Lung (tissue), 12 donors: ENCODE data around the gene SRR. TPM values are rescaled to one million over a fixed set of nuclear protein-coding genes. Genes with fewer than 3 reads are reported as not detected.

Experiments used
- ATAC-seq: fragments of 200-7000 bp; cut with Tn5 transposase; one replicate; pipeline ENCODE4 v1.9.1; 2020; ENCODE audit warnings: moderate number of reproducible peaks; ENCODE audit not compliant: insufficient read depth, low FRiP score
- DNase-seq, 3 donors: peaks; one replicate each; pipeline ENCODE4 v3.0.0-alpha.2; 2013 to 2017
- H3K27ac ChIP-seq, 2 donors: one replicate each; pipeline ENCODE4 v1.5.1; 2013; ENCODE audit warnings: mild to moderate bottlenecking in 2 of 2, moderate library complexity in 2 of 2, control low read depth in 1 of 2, inconsistent platforms in 1 of 2, low read depth in 1 of 2, low read length in 1 of 2
- H3K27me3 ChIP-seq, 3 donors: one replicate each; pipeline ENCODE4 v1.5.1; 2013; ENCODE audit warnings: low read length in 2 of 3; ENCODE audit not compliant: control insufficient read depth in 3 of 3, insufficient read depth in 3 of 3
- H3K36me3 ChIP-seq, 4 donors: one replicate each; pipeline ENCODE4 v1.5.1; 2013; ENCODE audit warnings: low read length in 4 of 4, mild to moderate bottlenecking in 1 of 4, moderate library complexity in 1 of 4; ENCODE audit not compliant: control insufficient read depth in 4 of 4, insufficient read depth in 4 of 4
- H3K4me1 ChIP-seq, 5 donors: one replicate each; pipeline ENCODE4 v1.5.1; 2013; ENCODE audit warnings: low read length in 5 of 5, mild to moderate bottlenecking in 2 of 5, moderate library complexity in 1 of 5; ENCODE audit not compliant: control insufficient read depth in 5 of 5, insufficient read depth in 5 of 5
- H3K4me3 ChIP-seq: one replicate; pipeline ENCODE4 v1.5.1; 2013; ENCODE audit warnings: mild to moderate bottlenecking, control low read depth, moderate library complexity
- H3K9ac ChIP-seq, 2 donors: one replicate each; pipeline ENCODE4 v1.5.1; 2013; ENCODE audit warnings: low read length in 2 of 2, control low read depth in 1 of 2; ENCODE audit not compliant: insufficient read depth in 1 of 2
- H3K9me3 ChIP-seq, 4 donors: one replicate each; pipeline ENCODE4 v1.5.1; 2013; ENCODE audit warnings: low read length in 3 of 4, mild to moderate bottlenecking in 1 of 4, moderate library complexity in 1 of 4; ENCODE audit not compliant: control insufficient read depth in 4 of 4, insufficient read depth in 3 of 4
- WGBS, 2 donors: extraction: QIAGEN DNeasy Blood & Tissue Kit; methylation state at CpG; one replicate each; pipeline ENCODE4 v1.1.7; 2013; 5-methylcytosine and 5-hydroxymethylcytosine counted together
- polyA plus RNA-seq, 2 donors: library from polyadenylated mRNA; stranded (reverse); fragments of 200-250 nt; gene quantifications; one replicate each; pipeline ENCODE4 v1.2.1, GENCODE V29; 2013
- total RNA-seq, 2 donors: library from RNA; depleted of rRNA in 1 of 2; stranded (reverse); fragments of >200 nt in 1 of 2; gene quantifications; one replicate each; pipeline ENCODE4 v1.2.1, GENCODE V29; 2014 to 2021
- TF ChIP-seq, protein P1 (sequence below): IDR thresholded peaks from 2 replicates; pipeline ENCODE4 v1.5.1; 2012; ENCODE audit warnings: mild to moderate bottlenecking; ENCODE audit errors: control extremely low read depth, extremely low read depth
- donor health status: control.
- donor health status: control.
- donor health status: Bipolar disorder and iron deficiency.
- donor health status: healthy.
- donor health status: DM: yes; HTN: yes; CAD: no.

Gene SRR
- total and polyA plus RNA-seq, 4 donors = 5.0 to 17.3 (median 7.8) TPM

DNA sequence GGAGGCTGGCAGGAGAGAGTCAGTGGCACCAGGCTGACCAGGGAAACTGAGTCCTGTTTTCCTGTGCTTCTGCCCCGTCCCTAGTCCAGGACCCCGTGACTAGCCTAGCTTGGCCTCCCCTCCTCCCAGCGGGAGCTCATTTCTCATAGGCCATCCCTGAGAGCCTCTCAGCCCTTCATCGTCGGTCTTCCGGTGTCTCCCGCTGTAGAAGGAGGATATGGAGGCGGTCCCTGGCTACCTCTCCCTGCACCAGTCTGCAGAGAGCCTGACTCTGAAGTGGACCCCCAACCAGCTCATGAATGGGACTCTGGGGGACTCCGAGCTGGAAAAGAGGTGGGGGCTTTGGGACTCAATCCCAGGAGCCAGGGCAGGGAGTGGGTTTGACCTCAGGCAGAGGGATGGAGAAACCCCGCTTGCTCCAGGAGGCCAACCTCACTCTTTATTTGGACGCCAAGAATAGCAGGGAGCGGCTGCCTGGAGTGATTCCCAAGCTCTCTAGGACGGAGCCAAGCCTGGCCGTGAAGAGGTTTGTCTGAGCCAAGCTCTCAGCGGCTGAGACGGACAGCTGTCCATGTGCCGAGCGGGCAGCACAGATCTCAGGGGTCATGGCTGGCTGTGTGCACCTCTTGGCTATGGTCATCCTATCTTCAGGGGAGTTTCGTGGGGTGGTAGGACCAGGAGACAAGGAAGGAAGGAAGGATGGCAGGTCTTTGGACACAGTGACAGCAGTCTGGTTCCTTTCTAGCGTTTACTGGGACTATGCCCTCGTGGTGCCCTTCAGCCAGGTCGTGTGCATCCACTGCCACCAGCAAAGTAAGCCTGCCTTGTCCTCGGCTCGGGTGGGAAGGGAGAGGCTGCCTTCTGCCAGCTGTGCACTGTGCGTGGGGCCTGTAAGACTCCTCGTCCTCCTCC, 60.4 kb downstream of the SRR start:
- 81 to 83% methylated on average over 24 to 26 of the region's 26 CpGs for WGBS, 2 donors
- DNase-seq = peak in 1 of 3 donors; percentile 38
- H3K36me3 ChIP-seq = peaks cover 0 to 42% (median 8%) of the 10 kb centered on the region in 4 donors
- H3K4me1 ChIP-seq = peaks cover 0 to 18% (median 3%) of the 10 kb centered on the region in 5 donors
- H3K4me3 ChIP-seq = no peak overlapping the region
- TF ChIP-seq, protein P1, sequence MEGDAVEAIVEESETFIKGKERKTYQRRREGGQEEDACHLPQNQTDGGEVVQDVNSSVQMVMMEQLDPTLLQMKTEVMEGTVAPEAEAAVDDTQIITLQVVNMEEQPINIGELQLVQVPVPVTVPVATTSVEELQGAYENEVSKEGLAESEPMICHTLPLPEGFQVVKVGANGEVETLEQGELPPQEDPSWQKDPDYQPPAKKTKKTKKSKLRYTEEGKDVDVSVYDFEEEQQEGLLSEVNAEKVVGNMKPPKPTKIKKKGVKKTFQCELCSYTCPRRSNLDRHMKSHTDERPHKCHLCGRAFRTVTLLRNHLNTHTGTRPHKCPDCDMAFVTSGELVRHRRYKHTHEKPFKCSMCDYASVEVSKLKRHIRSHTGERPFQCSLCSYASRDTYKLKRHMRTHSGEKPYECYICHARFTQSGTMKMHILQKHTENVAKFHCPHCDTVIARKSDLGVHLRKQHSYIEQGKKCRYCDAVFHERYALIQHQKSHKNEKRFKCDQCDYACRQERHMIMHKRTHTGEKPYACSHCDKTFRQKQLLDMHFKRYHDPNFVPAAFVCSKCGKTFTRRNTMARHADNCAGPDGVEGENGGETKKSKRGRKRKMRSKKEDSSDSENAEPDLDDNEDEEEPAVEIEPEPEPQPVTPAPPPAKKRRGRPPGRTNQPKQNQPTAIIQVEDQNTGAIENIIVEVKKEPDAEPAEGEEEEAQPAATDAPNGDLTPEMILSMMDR = no peak
- no peak overlapping the region for H3K9ac ChIP-seq
- no peak overlapping the region for H3K27ac ChIP-seq
- no peaks in the 10 kb centered on the region for H3K27me3 ChIP-seq
- no peak for ATAC-seq
- no peaks in the 10 kb centered on the region for H3K9me3 ChIP-seq

DNA sequence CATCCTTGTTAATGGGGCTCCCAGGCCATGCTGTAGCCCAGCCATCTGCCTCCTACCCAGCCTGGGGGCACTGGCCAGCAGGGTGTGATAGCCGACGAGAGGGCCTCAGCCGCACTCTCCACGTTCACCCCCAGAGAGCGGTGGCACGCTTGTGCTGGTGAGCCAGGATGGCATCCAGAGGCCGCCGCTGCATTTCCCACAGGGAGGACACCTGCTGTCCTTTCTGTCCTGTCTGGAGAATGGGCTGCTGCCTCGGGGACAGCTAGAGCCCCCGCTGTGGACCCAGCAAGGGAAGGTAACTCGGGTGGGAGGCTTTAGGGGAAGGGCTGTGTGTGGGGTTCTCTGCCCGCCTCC, 61.0 kb downstream of the SRR start:
- TF ChIP-seq, protein P1 = no peak
- DNase-seq (no peak), ATAC-seq (no peak)
- Histone ChIP-seq H3K27ac (no peak overlapping the region), H3K9ac (no peak overlapping the region), H3K4me3 (no peak overlapping the region), H3K9me3 (no peaks in the 10 kb centered on the region), H3K27me3 (no peaks in the 10 kb centered on the region), H3K4me1 (peaks cover 0 to 22% (median 3%) of the 10 kb centered on the region in 5 donors), H3K36me3 (peaks cover 0 to 42% (median 8%) of the 10 kb centered on the region in 4 donors)
- 92 to 95% methylated on average over 12 of the region's 12 CpGs for WGBS, 2 donors

DNA sequence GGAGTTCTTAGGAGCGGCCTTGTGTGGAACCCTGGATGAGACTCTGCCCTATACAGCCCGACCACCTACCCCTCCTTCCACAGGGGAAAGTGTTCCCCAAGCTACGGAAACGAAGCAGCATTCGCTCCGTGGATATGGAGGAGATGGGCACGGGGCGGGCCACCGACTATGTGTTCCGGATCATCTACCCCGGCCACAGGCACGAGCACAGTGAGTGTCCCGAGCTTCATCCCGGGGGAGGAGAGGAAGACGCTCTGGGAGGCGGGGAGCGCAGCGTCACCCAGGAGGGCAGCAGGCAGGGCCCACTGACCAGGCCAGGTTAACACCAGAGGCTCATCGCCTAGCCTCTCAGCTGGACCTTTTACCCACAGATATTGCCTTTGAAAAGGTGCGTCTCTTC, 61.4 kb downstream of the SRR start:
- Histone ChIP-seq H3K9ac (no peak overlapping the region), H3K27me3 (no peaks in the 10 kb centered on the region), H3K27ac (no peak overlapping the region), H3K4me1 (peaks cover 0 to 22% (median 3%) of the 10 kb centered on the region in 5 donors), H3K36me3 (peaks cover 0 to 42% (median 8%) of the 10 kb centered on the region in 4 donors), H3K9me3 (no peaks in the 10 kb centered on the region), H3K4me3 (no peak overlapping the region)
- 94 to 96% methylated on average over 20 of the region's 20 CpGs for WGBS, 2 donors
- TF ChIP-seq, protein P1 = no peak
- no peak for ATAC-seq
- DNase-seq = no peak
